PC-3 (cell line): Measurements from ENCODE around the gene ARHGEF7. TPM values are rescaled to one million over a fixed set of nuclear protein-coding genes. Genes with fewer than 3 reads are reported as not detected.

Experiments used
- ATAC-seq: fragments of 200-7000 bp; cut with Tn5 transposase; 2 replicates; pipeline ENCODE4 v1.9.1; 2020; ENCODE audit warnings: mild to moderate bottlenecking, moderate library complexity
- BruUV-seq: library from RNA; stranded (reverse); fragments of 400-500 nt; replicated peaks from 2 replicates; lab custom pipeline; 2021; lab: Mats Ljungman, UMichigan
- CTCF ChIA-PET: fragments of 300-600 bp; sonication (Branson Sonifier 250); formaldehyde crosslinking; loops from one replicate; lab custom pipeline; 2022; ENCODE audit warnings: antibody characterized with exemption; lab: Charles Lee
- POLR2A ChIA-PET: fragments of 300-600 bp; sonication (Branson Sonifier 250); formaldehyde crosslinking; loops from one replicate; lab custom pipeline; 2022; ENCODE audit warnings: antibody characterized with exemption; ENCODE audit not compliant: unreplicated experiment; lab: Charles Lee
- DNase-seq: peaks from one replicate; pipeline ENCODE4 v3.0.0-alpha.2; 2015
- H2AFZ ChIP-seq: fragments of 300-600 bp; sonication (generic); 2 replicates; pipeline ENCODE4 v1.6.0; 2016; ENCODE audit warnings: antibody characterized with exemption, low read length
- H3F3A ChIP-seq: fragments of 300-600 bp; sonication (generic); one replicate; pipeline ENCODE4 v1.6.0; 2017; ENCODE audit warnings: antibody characterized with exemption, low read length, control low read depth, mild to moderate bottlenecking; ENCODE audit not compliant: unreplicated experiment
- H3K27ac ChIP-seq: fragments of 300-600 bp; sonication (generic); 2 replicates; pipeline ENCODE4 v1.5.1; 2016; ENCODE audit warnings: mild to moderate bottlenecking, low read length
- H3K27me3 ChIP-seq: fragments of 300-600 bp; sonication (generic); 2 replicates; pipeline ENCODE4 v1.6.1; 2016; ENCODE audit warnings: low read length, mixed read lengths
- H3K36me3 ChIP-seq: fragments of 300-600 bp; sonication (generic); 2 replicates; pipeline ENCODE4 v1.6.1; 2016; ENCODE audit warnings: low read depth, mixed run types, low read length, mixed read lengths
- H3K4me1 ChIP-seq: fragments of 300-600 bp; sonication (generic); 2 replicates; pipeline ENCODE4 v1.5.1; 2016; ENCODE audit warnings: low read length; ENCODE audit not compliant: insufficient read depth
- H3K4me2 ChIP-seq: fragments of 300-600 bp; sonication (generic); 2 replicates; pipeline ENCODE4 v1.6.0; 2016; ENCODE audit warnings: low read length
- H3K4me3 ChIP-seq: fragments of 300-600 bp; sonication (generic); 2 replicates; pipeline ENCODE4 v1.5.1; 2016; ENCODE audit warnings: mild to moderate bottlenecking, low read length, mixed read lengths
- H3K79me2 ChIP-seq: fragments of 300-600 bp; sonication (generic); 2 replicates; pipeline ENCODE4 v1.6.1; 2017; ENCODE audit warnings: low read length, mixed read lengths
- H3K9ac ChIP-seq: fragments of 300-600 bp; sonication (generic); 2 replicates; pipeline ENCODE4 v1.6.0; 2016; ENCODE audit warnings: mild to moderate bottlenecking, low read length
- H3K9me2 ChIP-seq: fragments of 300-600 bp; sonication (generic); replicated peaks from 2 replicates; pipeline ENCODE4 v1.6.1; 2016; ENCODE audit warnings: mixed run types, low read length, mixed read lengths
- H3K9me3 ChIP-seq: fragments of 300-600 bp; sonication (generic); 2 replicates; pipeline ENCODE4 v1.6.1; 2016; ENCODE audit warnings: low read length, mixed read lengths
- H4K20me1 ChIP-seq: fragments of 300-600 bp; sonication (generic); 2 replicates; pipeline ENCODE4 v1.6.1; 2016; ENCODE audit warnings: low read length, mixed read lengths
- EZH2 ChIP-seq: fragments of 300-600 bp; sonication (generic); IDR thresholded peaks from one replicate; pipeline ENCODE4 v1.6.1; 2017; ENCODE audit warnings: antibody characterized with exemption, mild to moderate bottlenecking, low read length; ENCODE audit not compliant: unreplicated experiment
- EZH2phosphoT487 ChIP-seq: fragments of 300-600 bp; sonication (generic); IDR thresholded peaks from 2 replicates; pipeline ENCODE4 v1.6.1; 2018; ENCODE audit warnings: mild to moderate bottlenecking, antibody characterized with exemption, low read length, borderline replicate concordance
- intact Hi-C: fragments of 100-400 bp; cut with micrococcal nuclease; formaldehyde crosslinking; loops from 2 replicates; pipeline ENCODE4 v1.9.0; 2023
- total RNA-seq: library from RNA; depleted of rRNA; stranded (reverse); fragments of >200 nt; gene quantifications from 2 replicates; pipeline ENCODE4 v1.2.3, GENCODE V29; 2014
- TF ChIP-seq, protein P1 (sequence below): fragments of 300-600 bp; sonication (generic); conservative IDR thresholded peaks from 2 replicates; pipeline ENCODE4 v1.5.1; 2017; ENCODE audit warnings: antibody characterized with exemption, low read depth, mild to moderate bottlenecking, low read length

ARHGEF7 gene
- total RNA-seq, 1 experiment from 2014 or later: 14.7 TPM

DNA sequence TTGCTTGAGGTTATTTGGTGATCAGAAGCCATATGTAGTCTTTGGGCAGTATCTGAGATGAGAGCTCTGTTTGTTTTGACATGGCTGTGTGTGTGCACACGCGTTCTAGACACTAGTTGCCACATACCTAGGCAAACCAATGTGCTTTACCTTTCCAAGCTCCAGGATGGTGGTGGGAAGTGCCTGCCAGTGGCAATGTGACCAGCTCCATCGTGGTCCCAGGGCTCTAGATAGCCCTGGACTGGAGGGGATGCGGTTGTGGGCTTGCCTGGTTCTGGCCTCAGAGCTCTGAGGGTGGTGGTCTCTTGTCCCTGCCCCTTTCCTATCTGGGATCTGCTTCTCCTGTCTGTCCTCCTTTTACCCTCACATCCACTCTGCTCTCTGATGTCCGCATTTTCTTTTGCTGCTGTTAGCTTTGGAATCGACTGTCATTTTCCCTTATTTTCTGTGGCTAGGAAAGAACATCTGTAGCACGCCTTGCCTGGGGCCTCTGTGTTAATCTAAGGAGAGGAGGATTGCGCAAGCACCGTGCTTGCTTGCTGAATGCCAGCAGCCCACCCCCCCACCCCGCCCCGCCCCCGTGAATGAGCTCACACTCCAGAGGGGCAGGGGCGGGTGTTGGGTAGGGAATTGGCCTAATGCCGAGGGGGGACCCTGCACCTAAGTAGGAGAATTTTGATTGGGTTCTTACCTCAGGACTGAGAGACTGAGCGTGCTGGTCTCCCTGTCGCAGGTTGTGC, 89.5 kb downstream of the ARHGEF7 start:
- TF ChIP-seq, protein P1, sequence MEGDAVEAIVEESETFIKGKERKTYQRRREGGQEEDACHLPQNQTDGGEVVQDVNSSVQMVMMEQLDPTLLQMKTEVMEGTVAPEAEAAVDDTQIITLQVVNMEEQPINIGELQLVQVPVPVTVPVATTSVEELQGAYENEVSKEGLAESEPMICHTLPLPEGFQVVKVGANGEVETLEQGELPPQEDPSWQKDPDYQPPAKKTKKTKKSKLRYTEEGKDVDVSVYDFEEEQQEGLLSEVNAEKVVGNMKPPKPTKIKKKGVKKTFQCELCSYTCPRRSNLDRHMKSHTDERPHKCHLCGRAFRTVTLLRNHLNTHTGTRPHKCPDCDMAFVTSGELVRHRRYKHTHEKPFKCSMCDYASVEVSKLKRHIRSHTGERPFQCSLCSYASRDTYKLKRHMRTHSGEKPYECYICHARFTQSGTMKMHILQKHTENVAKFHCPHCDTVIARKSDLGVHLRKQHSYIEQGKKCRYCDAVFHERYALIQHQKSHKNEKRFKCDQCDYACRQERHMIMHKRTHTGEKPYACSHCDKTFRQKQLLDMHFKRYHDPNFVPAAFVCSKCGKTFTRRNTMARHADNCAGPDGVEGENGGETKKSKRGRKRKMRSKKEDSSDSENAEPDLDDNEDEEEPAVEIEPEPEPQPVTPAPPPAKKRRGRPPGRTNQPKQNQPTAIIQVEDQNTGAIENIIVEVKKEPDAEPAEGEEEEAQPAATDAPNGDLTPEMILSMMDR: no peak
- TF ChIP-seq EZH2phosphoT487 (no peak), EZH2 (no peak)
- Histone ChIP-seq H2AFZ (no peak overlapping the region), H3K4me3 (no peak overlapping the region), H3K27me3 (no peaks in the 10 kb centered on the region), H3F3A (no peaks in the 10 kb centered on the region), H3K9me2 (no peaks in the 10 kb centered on the region), H3K27ac (no peak overlapping the region), H3K4me1 (no peaks in the 10 kb centered on the region), H3K36me3 (no peaks in the 10 kb centered on the region), H3K9me3 (no peaks in the 10 kb centered on the region), H3K4me2 (no peak overlapping the region), H3K9ac (no peak overlapping the region), H3K79me2 (peaks cover 76% of the 10 kb centered on the region), H4K20me1 (peaks cover 11% of the 10 kb centered on the region; the same call in 1 of the 2 replicates)
- intact Hi-C loops: loop anchor here (5.0 kb wide), 1 partner anchor 47 kb away; no protein-coding TSS in a partner anchor
- ChIA-PET CTCF (no interaction called here), POLR2A (no interaction called here)
- ATAC-seq (no peak), DNase-seq (no peak)
- BruUV-seq: no TSS peak

DNA sequence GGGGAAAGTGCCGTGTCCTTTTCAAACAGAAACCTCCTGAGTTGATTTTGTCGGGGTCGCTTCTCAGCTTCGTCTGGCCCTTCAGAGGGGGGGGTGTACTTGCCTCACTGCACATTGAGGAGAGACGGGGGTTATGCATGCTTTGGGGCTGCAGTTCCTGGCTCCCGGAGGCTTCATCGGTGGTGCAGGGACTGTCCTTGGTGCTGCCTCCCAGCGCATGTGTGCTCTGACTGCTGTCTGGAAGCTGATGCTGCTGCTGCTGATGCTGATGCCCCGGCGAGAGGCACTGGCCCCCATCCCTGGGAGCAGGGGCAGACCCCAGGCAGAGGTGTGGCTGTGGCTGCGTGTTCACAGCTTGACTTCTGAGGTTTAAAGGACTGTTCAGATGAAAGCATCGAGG, 91.0 kb downstream of the ARHGEF7 start:
- no TSS peak for BruUV-seq
- Histone ChIP-seq H3K79me2 (peaks cover 82% of the 10 kb centered on the region), H3F3A (no peaks in the 10 kb centered on the region), H3K4me3 (no peak overlapping the region), H2AFZ (no peak overlapping the region), H3K9me2 (no peaks in the 10 kb centered on the region), H3K4me2 (no peak overlapping the region), H3K9ac (no peak overlapping the region), H3K36me3 (no peaks in the 10 kb centered on the region), H4K20me1 (peaks cover 11% of the 10 kb centered on the region; the same call in 1 of the 2 replicates), H3K4me1 (peaks cover 10% of the 10 kb centered on the region; the same call in 1 of the 2 replicates), H3K27ac (no peak overlapping the region), H3K27me3 (no peaks in the 10 kb centered on the region), H3K9me3 (no peaks in the 10 kb centered on the region)
- intact Hi-C loops: loop anchor here (5.0 kb wide), 1 partner anchor 49 kb away; no protein-coding TSS in a partner anchor
- no peak for TF ChIP-seq EZH2phosphoT487
- TF ChIP-seq, protein P1: no peak
- no peak for TF ChIP-seq EZH2
- no peak for DNase-seq
- no peak for ATAC-seq
- POLR2A ChIA-PET: no interaction called here
- CTCF ChIA-PET: no interaction called here

DNA sequence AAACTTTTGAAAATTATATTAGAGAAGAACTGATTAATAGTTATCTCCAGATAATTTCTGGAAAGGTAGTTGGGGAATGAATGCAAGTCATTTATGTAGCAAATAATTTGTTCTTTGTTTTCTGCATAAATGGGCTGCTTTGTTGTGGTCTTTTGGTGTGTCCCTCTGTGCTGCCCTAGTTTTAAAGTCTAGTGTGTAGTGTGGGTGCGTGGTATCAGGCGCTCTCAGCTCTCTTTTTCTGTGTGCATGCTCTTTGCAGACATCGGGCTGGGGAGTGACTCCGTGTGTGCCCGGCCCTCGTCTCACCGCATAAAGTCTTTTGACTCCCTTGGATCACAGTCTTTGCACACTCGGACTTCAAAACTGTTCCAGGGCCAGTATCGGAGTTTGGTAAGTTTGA, 94.5 kb downstream of the ARHGEF7 start:
- DNase-seq (no peak), ATAC-seq (no peak)
- H3K4me2 ChIP-seq: no peak overlapping the region
- no peak overlapping the region for H3K4me3 ChIP-seq
- no peaks in the 10 kb centered on the region for H3K27me3 ChIP-seq
- TF ChIP-seq EZH2 (no peak), EZH2phosphoT487 (no peak)
- TF ChIP-seq, protein P1: no peak
- no peak overlapping the region for H3K27ac ChIP-seq
- H3K36me3 ChIP-seq: no peaks in the 10 kb centered on the region
- no peaks in the 10 kb centered on the region for H3K9me3 ChIP-seq
- intact Hi-C loops: loop anchor here (5.0 to 10.0 kb wide), 2 partner anchors 52 to 295 kb away; partner anchors contain the start of gene ANKRD10
- H3K79me2 ChIP-seq: peaks cover 78% of the 10 kb centered on the region
- no peaks in the 10 kb centered on the region for H3F3A ChIP-seq
- CTCF ChIA-PET: no interaction called here
- no TSS peak for BruUV-seq
- no peak overlapping the region for H2AFZ ChIP-seq
- H3K4me1 ChIP-seq: peaks cover 10% of the 10 kb centered on the region; the same call in 1 of the 2 replicates
- POLR2A ChIA-PET: no interaction called here
- no peaks in the 10 kb centered on the region for H4K20me1 ChIP-seq
- no peaks in the 10 kb centered on the region for H3K9me2 ChIP-seq
- H3K9ac ChIP-seq: no peak overlapping the region
